Breast epithelium (tissue), 4 donors: ENCODE results near the gene SLC23A2. TPM values are rescaled to one million over a fixed set of nuclear protein-coding genes. Genes with fewer than 3 reads are reported as not detected.

Experiments used
- DNase-seq, 2 donors: peaks; one replicate each; pipeline ENCODE4 v3.0.0-alpha.2; 2019; ENCODE audit warnings: low spot score in 2 of 2
- H3K27ac ChIP-seq, 2 donors: fragments of 200-600 bp; sonication (generic) in 1 of 2; one replicate each; pipeline ENCODE4 v1.5.1; 2016 to 2019; ENCODE audit warnings: mild to moderate bottlenecking in 1 of 2
- H3K27me3 ChIP-seq, 2 donors: fragments of 200-600 bp; sonication (generic) in 1 of 2; one replicate each; pipeline versions ENCODE4 v1.5.1 to v1.6.0; 2017 to 2019; ENCODE audit warnings: control low read depth in 1 of 2, mild to moderate bottlenecking in 1 of 2
- H3K36me3 ChIP-seq: fragments of 200-600 bp; one replicate; pipeline ENCODE4 v1.5.1; 2019
- H3K4me1 ChIP-seq, 2 donors: fragments of 200-600 bp; sonication (generic); one replicate each; pipeline ENCODE4 v1.5.1; 2016 to 2019; ENCODE audit warnings: control low read depth in 1 of 2
- H3K4me3 ChIP-seq, 3 donors: fragments of 200-600 bp; sonication (generic); 1 replicate in 2 of 3; 2 replicates in 1 of 3; pipeline ENCODE4 v1.5.1; 2016 to 2019; ENCODE audit warnings: mild to moderate bottlenecking in 3 of 3, moderate library complexity in 2 of 3
- H3K9me3 ChIP-seq, 2 donors: fragments of 200-600 bp; sonication (generic) in 1 of 2; one replicate each; pipeline ENCODE4 v1.5.1; 2016 to 2019; ENCODE audit warnings: control low read depth in 1 of 2
- POLR2A ChIP-seq: fragments of 450-650 bp; IDR thresholded peaks from one replicate; pipeline ENCODE4 v1.6.1; 2016; ENCODE audit warnings: antibody characterized with exemption, mild to moderate bottlenecking, moderate library complexity
- POLR2AphosphoS5 ChIP-seq, 3 donors: sonication (generic); formaldehyde crosslinking; IDR thresholded peaks; one replicate each; pipeline ENCODE4 v1.6.1; 2017; ENCODE audit warnings: antibody characterized with exemption in 3 of 3
- intact Hi-C: fragments of 100-400 bp; cut with DNase I; formaldehyde crosslinking; loops from one replicate; pipeline ENCODE4 v1.15.1; 2023; ENCODE audit warnings: low total_unique reads
- total RNA-seq, 3 donors: library from RNA; depleted of rRNA; stranded (reverse); fragments of >200 nt; gene quantifications; one replicate each; pipeline ENCODE4 v1.1.0, GENCODE V29; 2016
- TF ChIP-seq, protein P1 (sequence below), 3 donors: fragments of 450-650 bp; IDR thresholded peaks; one replicate each; pipeline ENCODE4 v1.5.1; 2016 to 2017; ENCODE audit warnings: antibody characterized with exemption in 3 of 3, mild to moderate bottlenecking in 3 of 3, moderate library complexity in 3 of 3

Gene SLC23A2
- total RNA-seq, 3 donors from 2014 or later, result 14.6 to 18.6 (median 15.4) TPM

DNA sequence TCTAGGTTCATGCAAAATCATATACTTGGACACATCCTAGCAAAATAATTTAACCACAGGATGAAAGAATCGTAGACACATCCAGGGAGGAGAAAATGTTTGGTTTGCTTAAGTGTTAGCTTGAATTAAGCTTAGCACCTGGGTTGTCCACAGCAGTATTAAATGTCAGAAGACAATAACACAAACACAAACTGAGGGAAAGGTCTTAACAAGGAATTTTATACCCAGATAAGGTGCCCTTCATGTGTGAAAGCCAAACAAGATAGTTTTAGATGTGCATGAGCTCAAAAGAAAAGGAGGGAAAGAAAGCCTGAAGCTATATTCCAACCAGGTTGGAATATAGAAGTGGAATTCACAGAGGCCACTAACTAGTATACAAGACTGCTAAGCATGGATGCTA, 49.1 kb downstream of the SLC23A2 start:
- intact Hi-C loops, result no loop called here
- H3K4me1 ChIP-seq, result peaks cover 0 to 4% of the 10 kb centered on the region in 2 donors
- DNase-seq, result no peak
- no peaks in the 10 kb centered on the region for H3K9me3 ChIP-seq
- H3K27me3 ChIP-seq, result no peaks in the 10 kb centered on the region
- TF ChIP-seq POLR2AphosphoS5 (IDR thresholded peaks at IDR 0.05), result no peak
- no peak overlapping the region for H3K4me3 ChIP-seq
- no peak overlapping the region for H3K27ac ChIP-seq
- no peaks in the 10 kb centered on the region for H3K36me3 ChIP-seq

DNA sequence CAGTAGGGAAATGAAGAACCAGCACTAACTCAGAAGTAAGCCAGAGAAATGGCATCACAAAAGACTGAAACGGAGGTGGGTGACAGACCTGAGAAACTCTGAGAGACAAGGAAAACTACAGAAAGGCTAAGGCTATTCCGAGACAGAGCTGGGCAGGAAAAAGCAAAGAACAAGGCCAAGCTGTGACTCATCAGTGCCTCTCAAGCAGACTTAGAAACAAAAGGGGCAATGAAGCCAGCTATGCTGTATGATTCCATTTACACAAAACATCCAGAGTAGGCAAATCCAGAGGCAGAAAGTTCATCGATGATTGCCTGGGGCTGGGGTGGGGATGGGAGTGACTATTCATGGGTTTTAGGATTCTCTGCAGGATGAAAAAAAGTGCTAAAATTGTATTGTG, 50.0 kb downstream of the SLC23A2 start:
- no peak for DNase-seq
- TF ChIP-seq POLR2A (no peak), POLR2AphosphoS5 (IDR thresholded peaks at IDR 0.05) (no peak)
- TF ChIP-seq, protein P1, sequence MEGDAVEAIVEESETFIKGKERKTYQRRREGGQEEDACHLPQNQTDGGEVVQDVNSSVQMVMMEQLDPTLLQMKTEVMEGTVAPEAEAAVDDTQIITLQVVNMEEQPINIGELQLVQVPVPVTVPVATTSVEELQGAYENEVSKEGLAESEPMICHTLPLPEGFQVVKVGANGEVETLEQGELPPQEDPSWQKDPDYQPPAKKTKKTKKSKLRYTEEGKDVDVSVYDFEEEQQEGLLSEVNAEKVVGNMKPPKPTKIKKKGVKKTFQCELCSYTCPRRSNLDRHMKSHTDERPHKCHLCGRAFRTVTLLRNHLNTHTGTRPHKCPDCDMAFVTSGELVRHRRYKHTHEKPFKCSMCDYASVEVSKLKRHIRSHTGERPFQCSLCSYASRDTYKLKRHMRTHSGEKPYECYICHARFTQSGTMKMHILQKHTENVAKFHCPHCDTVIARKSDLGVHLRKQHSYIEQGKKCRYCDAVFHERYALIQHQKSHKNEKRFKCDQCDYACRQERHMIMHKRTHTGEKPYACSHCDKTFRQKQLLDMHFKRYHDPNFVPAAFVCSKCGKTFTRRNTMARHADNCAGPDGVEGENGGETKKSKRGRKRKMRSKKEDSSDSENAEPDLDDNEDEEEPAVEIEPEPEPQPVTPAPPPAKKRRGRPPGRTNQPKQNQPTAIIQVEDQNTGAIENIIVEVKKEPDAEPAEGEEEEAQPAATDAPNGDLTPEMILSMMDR (IDR thresholded peaks at IDR 0.05), result no peak

DNA sequence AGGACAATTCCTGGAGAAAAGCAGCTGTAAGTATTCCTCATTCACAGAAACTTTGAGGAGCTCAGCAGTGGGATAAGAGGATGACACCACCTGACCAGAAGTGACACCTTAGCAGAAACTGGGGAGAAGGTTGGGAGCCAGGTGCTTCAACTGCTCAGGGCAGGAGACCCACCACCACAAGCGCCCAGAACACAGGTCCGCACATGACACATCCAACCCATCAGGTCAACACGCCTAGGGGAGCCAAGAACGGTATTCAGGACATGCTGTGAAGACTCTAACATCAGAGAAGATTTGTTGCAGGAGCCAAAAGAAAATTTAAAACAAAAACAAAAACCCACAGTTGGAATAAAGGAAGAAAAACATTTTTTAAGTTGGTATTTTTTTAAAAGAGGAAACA, 50.5 kb downstream of the SLC23A2 start:
- intact Hi-C loops, result no loop called here
- no peaks in the 10 kb centered on the region for H3K36me3 ChIP-seq

More for the DNA sequence above, 50.0 kb downstream of the SLC23A2 start:
- Histone ChIP-seq H3K36me3 (no peaks in the 10 kb centered on the region), H3K27ac (peak overlapping the region in 1 of 2 donors; percentile 67), H3K4me1 (peaks cover 0 to 4% of the 10 kb centered on the region in 2 donors), H3K9me3 (no peaks in the 10 kb centered on the region), H3K27me3 (no peaks in the 10 kb centered on the region), H3K4me3 (no peak overlapping the region)
- intact Hi-C loops, result no loop called here

DNA sequence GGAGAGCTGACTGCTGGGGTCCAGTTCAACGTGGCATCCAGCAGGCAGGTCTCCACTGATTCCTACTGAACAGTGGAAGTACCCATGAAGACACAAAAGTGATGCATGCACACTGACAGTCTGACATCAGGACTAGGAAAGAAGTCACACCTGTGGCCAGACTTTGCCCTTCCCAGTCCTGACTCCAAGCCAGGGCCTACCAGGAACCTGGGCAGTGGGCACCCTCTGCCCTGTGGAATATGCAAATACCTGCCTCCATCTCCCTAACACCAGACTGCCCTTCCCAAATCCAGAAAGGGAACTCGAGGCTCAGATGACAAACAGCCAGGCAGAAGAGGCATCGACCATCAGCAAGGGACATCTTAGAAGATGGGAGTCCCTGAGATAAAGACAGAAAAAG, 50.9 kb downstream of the SLC23A2 start:
- Histone ChIP-seq H3K4me3 (no peak overlapping the region), H3K27me3 (no peaks in the 10 kb centered on the region), H3K27ac (peak overlapping the region; percentile 23 to 67), H3K9me3 (no peaks in the 10 kb centered on the region), H3K36me3 (no peaks in the 10 kb centered on the region), H3K4me1 (peaks cover 0 to 4% of the 10 kb centered on the region in 2 donors)
- intact Hi-C loops, result no loop called here
- TF ChIP-seq, protein P1 (IDR thresholded peaks at IDR 0.05), result no peak
- TF ChIP-seq POLR2A (no peak), POLR2AphosphoS5 (IDR thresholded peaks at IDR 0.05) (no peak)
- no peak for DNase-seq

More for the DNA sequence above, 50.5 kb downstream of the SLC23A2 start:
- H3K4me3 ChIP-seq, result no peak overlapping the region
- TF ChIP-seq POLR2AphosphoS5 (IDR thresholded peaks at IDR 0.05) (no peak), POLR2A (no peak)
- TF ChIP-seq, protein P1 (IDR thresholded peaks at IDR 0.05), result no peak
- peaks cover 0 to 4% of the 10 kb centered on the region in 2 donors for H3K4me1 ChIP-seq
- no peaks in the 10 kb centered on the region for H3K27me3 ChIP-seq
- peak overlapping the region; percentile 54 to 67 for H3K27ac ChIP-seq
- no peak for DNase-seq
- H3K9me3 ChIP-seq, result no peaks in the 10 kb centered on the region

DNA sequence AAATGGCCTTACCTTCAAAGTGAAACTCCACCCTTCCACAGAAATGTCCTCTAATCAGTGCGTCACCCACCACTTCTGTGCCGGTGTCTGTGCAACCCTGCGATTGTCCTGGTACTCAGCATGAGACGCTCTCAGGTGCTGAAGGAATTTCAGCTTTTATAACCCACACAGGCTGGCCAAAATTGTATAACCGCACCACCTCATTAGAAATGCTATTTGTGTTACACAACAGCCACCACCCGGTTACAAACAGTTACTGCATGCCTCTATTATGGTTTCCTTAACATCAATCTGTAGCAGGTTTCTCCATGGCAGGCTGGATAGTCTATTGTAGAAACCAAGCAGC, 51.5 kb downstream of the SLC23A2 start:
- H3K27me3 ChIP-seq, result no peaks in the 10 kb centered on the region
- intact Hi-C loops, result no loop called here
- no peaks in the 10 kb centered on the region for H3K36me3 ChIP-seq
- peaks cover 0 to 4% of the 10 kb centered on the region in 2 donors for H3K4me1 ChIP-seq
- no peaks in the 10 kb centered on the region for H3K9me3 ChIP-seq
- no peak overlapping the region for H3K4me3 ChIP-seq
- no peak for DNase-seq
- no peak overlapping the region for H3K27ac ChIP-seq
- TF ChIP-seq POLR2AphosphoS5 (IDR thresholded peaks at IDR 0.05) (no peak), POLR2A (no peak)
- TF ChIP-seq, protein P1 (IDR thresholded peaks at IDR 0.05), result peak; percentile 40 to 70 (median 65)
